Vagina (tissue), 2 donors: ENCODE results near the gene SLC13A3. TPM values are rescaled to one million over a fixed set of nuclear protein-coding genes. Genes with fewer than 3 reads are reported as not detected.

Experiments
- DNase-seq, 2 donors: peaks; one replicate each; pipeline ENCODE4 v3.0.0-alpha.2; 2017; ENCODE audit errors: extremely low spot score in 2 of 2
- H3K27ac ChIP-seq: fragments of 200-600 bp; sonication (generic); one replicate; pipeline ENCODE4 v1.5.1; 2019
- H3K27me3 ChIP-seq: fragments of 200-600 bp; sonication (generic); one replicate; pipeline ENCODE4 v1.5.1; 2019
- H3K36me3 ChIP-seq, 2 donors: fragments of 200-600 bp; sonication (generic); one replicate each; pipeline ENCODE4 v1.5.1; 2017 to 2019
- H3K4me1 ChIP-seq: fragments of 200-600 bp; sonication (generic); one replicate; pipeline ENCODE4 v1.5.1; 2019
- H3K4me3 ChIP-seq, 2 donors: fragments of 200-600 bp; sonication (generic); 1 replicate in 1 of 2; 2 replicates in 1 of 2; pipeline ENCODE4 v1.5.1; 2016 to 2019
- H3K9me3 ChIP-seq: fragments of 200-600 bp; sonication (generic); one replicate; pipeline ENCODE4 v1.5.1; 2019
- CTCF ChIP-seq, 3 experiments: fragments of 450-650 bp in 2 of 3; fragments of 200-600 bp in 1 of 3; sonication (generic) in 1 of 3; IDR thresholded peaks; one replicate each; pipeline ENCODE4 v1.5.1; 2017 to 2019; ENCODE audit warnings: antibody characterized with exemption in 3 of 3, mild to moderate bottlenecking in 2 of 3, moderate library complexity in 2 of 3
- POLR2A ChIP-seq, 2 donors: fragments of 450-650 bp; IDR thresholded peaks; one replicate each; pipeline ENCODE4 v1.6.1; 2017; ENCODE audit warnings: antibody characterized with exemption in 2 of 2, mild to moderate bottlenecking in 2 of 2, moderate library complexity in 2 of 2
- POLR2AphosphoS5 ChIP-seq, 2 donors: sonication (generic); formaldehyde crosslinking; IDR thresholded peaks; one replicate each; pipeline ENCODE4 v1.9.0; 2017; ENCODE audit warnings: antibody characterized with exemption in 2 of 2, mild to moderate bottlenecking in 2 of 2, low read depth in 1 of 2; ENCODE audit not compliant: insufficient read depth in 1 of 2
- intact Hi-C: fragments of 100-400 bp; cut with DNase I; formaldehyde crosslinking; loops from one replicate; pipeline ENCODE4 v1.15.1; 2023
- total RNA-seq: library from RNA; depleted of rRNA; stranded (reverse); fragments of >200 nt; gene quantifications from one replicate; pipeline ENCODE4 v1.2.3, GENCODE V29; 2016

Gene SLC13A3
- total RNA-seq, 1 donor from 2014 or later, result 1.2 TPM

- Histone ChIP-seq H3K9me3 (no peaks in the 10 kb centered on the region), H3K27ac (peak overlapping the region; percentile 93), H3K4me3 (peak overlapping the region; percentile 77 to 79), H3K4me1 (peaks cover 31% of the 10 kb centered on the region), H3K27me3 (no peaks in the 10 kb centered on the region), H3K36me3 (peaks cover 0 to 12% of the 10 kb centered on the region in 2 donors)
- intact Hi-C loops, result no loop called here
- TF ChIP-seq CTCF (IDR thresholded peaks at IDR 0.05) (no peak), POLR2AphosphoS5 (IDR thresholded peaks at IDR 0.05; ENCODE audit: insufficient read depth in 1 of 2, low read depth in 1 of 2) (no peak), POLR2A (IDR thresholded peaks at IDR 0.05) (no peak)
- no peak for DNase-seq
Measured at GRCh38 chr20:46690219-46691106, 39.2 kb upstream of the SLC13A3 start.

GRCh38 chr20:46689754-46690085 lies 38.5 kb upstream of the SLC13A3 start:
- Histone ChIP-seq H3K4me1 (peaks cover 38% of the 10 kb centered on the region), H3K4me3 (peak overlapping the region; percentile 77 to 79)

GRCh38 chr20:46689082-46689753 lies 38.0 kb upstream of the SLC13A3 start, which contains the start of gene TP53RK:
TSS of gene TP53RK (minus strand) at chr20:46689444. CDS start at chr20:46689414, 30 bp downstream.
- Histone ChIP-seq H3K27me3 (no peaks in the 10 kb centered on the region), H3K4me1 (peaks cover 43% of the 10 kb centered on the region), H3K4me3 (peak within 1 kb of the TSS; percentile 77 to 79), H3K9me3 (no peaks in the 10 kb centered on the region), H3K27ac (peak within 1 kb of the TSS; percentile 93), H3K36me3 (peaks cover 0 to 12% of the 10 kb centered on the region in 2 donors)
- peak in 1 of 3 experiments; percentile 54 for TF ChIP-seq CTCF (IDR thresholded peaks at IDR 0.05)
- TF ChIP-seq POLR2AphosphoS5 (IDR thresholded peaks at IDR 0.05; ENCODE audit: insufficient read depth in 1 of 2, low read depth in 1 of 2), result peak; percentile 93 to 96
- TF ChIP-seq POLR2A (IDR thresholded peaks at IDR 0.05), result peak in 1 of 2 donors; percentile 77
- intact Hi-C loops, result loop anchor here (10.0 kb wide), 1 partner anchor 124 kb away; no protein-coding TSS in a partner anchor
- peak in 1 of 2 donors; percentile 100 for DNase-seq

More at GRCh38 chr20:46689754-46690085, 38.5 kb upstream of the SLC13A3 start:
- H3K36me3 ChIP-seq, result peaks cover 0 to 12% of the 10 kb centered on the region in 2 donors
- H3K27me3 ChIP-seq, result no peaks in the 10 kb centered on the region
- peak overlapping the region; percentile 93 for H3K27ac ChIP-seq
- DNase-seq, result no peak
- no peaks in the 10 kb centered on the region for H3K9me3 ChIP-seq
- intact Hi-C loops, result loop anchor here (10.0 kb wide), 1 partner anchor 125 kb away; no protein-coding TSS in a partner anchor
- TF ChIP-seq POLR2AphosphoS5 (IDR thresholded peaks at IDR 0.05; ENCODE audit: insufficient read depth in 1 of 2, low read depth in 1 of 2) (peak in 1 of 2 donors; percentile 4), POLR2A (IDR thresholded peaks at IDR 0.05) (peak in 1 of 2 donors; percentile 8), CTCF (IDR thresholded peaks at IDR 0.05) (no peak)

GRCh38 chr20:46688151-46689081 lies 37.2 kb upstream of the SLC13A3 start:
- no peak for DNase-seq
- Histone ChIP-seq H3K4me3 (peak overlapping the region; percentile 77 to 79), H3K27ac (peak overlapping the region; percentile 93), H3K27me3 (no peaks in the 10 kb centered on the region), H3K36me3 (peaks cover 0 to 12% of the 10 kb centered on the region in 2 donors), H3K4me1 (peaks cover 49% of the 10 kb centered on the region), H3K9me3 (no peaks in the 10 kb centered on the region)
- intact Hi-C loops, result loop anchor here (10.0 kb wide), 1 partner anchor 124 kb away; no protein-coding TSS in a partner anchor
- no peak for TF ChIP-seq POLR2A (IDR thresholded peaks at IDR 0.05)
- no peak for TF ChIP-seq POLR2AphosphoS5 (IDR thresholded peaks at IDR 0.05; ENCODE audit: insufficient read depth in 1 of 2, low read depth in 1 of 2)
- TF ChIP-seq CTCF (IDR thresholded peaks at IDR 0.05), result no peak
